Hematopoietic multipotent progenitor cell treated with erythropoietin and hydrocortisone succinate and interleukin-3 and kit ligand, for 6 days (in vitro differentiated cells): ENCODE results near the gene TNFAIP3.
"Not testable (repeated sequence)": the region's sequence is repeated elsewhere in the genome, so short reads cannot be mapped to it uniquely, and the experiment has no call there.

Experiments used
- DNase-seq: peaks from one replicate; pipeline ENCODE4 v3.0.0-alpha.2; 2015

Gene TNFAIP3

DNA sequence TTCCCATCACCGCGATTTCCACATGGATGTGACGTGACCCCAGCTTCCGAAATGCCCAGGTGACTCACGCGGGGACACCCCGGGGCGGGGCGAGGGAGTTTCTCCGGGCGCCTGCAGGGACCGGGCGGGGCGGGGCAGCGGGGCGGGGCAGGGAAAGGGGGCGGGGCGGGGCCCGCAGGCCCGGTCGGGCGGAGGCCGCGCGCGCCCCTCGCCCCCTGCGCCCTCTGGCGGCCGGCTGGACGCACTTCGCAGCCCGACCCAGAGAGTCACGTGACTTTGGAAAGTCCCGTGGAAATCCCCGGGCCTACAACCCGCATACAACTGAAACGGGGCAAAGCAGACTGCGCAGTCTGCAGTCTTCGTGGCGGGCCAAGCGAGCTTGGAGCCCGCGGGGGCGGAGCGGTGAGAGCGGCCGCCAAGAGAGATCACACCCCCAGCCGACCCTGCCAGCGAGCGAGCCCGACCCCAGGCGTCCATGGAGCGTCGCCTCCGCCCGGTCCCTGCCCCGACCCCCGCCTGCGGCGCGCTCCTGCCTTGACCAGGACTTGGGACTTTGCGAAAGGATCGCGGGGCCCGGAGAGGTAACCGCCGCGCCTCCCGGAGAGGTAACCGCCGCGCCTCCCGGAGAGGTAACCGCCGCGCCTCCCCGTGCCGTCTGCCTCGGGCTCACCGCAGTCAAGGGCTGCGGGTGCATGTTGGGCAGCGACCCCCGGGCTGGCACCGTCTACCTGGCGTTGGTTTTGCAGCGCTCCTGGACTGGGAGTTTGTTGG, at the start of gene TNFAIP3:
Gene TNFAIP3 (plus strand): TSS at position 346 of the 771 bp plus-strand sequence. CDS start 3,969 bp downstream, outside the sequence.
- DNase-seq, result peak; percentile 92

- no peak for DNase-seq
These were observed 48.6 kb upstream of the TNFAIP3 start for GRCh38 chr6:137818440-137818839.

GRCh38 chr6:137819740-137820139, 47.3 kb upstream of the TNFAIP3 start:
- no peak for DNase-seq

DNA sequence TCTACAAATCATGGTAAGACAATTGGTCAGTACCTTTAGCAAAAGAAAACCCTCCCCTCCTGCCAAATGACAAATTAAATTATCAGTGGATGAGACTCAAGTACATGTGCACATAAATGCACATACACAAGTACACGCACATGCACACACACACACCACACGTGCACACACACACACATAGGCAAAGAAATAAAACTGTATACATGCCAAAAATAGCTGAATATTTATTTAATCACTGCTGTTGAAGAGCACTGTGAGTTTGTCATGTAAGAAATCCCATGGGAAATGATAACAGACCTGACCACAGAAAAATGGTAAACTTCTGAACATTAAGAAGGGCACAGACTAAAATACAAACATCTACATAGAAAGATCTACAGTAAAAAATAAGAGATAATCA, 46.6 kb upstream of the TNFAIP3 start:
- no peak for DNase-seq

DNA sequence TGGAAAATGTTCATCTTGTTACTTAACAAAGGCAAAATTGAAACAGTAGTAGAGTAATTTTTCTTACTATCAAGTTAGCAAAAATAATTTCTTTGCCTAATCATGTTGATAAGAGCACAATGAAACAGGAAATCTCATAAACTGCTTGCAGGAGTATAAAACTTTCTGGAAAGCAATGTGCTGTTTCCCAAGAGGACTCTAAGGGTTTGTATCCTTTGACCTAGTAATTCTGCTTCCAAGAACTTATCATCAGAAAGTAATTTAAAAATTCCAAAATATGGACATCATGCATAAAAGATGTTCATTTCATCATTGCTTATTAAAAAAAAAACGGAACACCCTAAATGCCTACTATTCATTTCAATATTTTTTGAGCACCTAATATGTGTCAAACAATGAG, 46.1 kb upstream of the TNFAIP3 start:
- DNase-seq, result no peak

DNA sequence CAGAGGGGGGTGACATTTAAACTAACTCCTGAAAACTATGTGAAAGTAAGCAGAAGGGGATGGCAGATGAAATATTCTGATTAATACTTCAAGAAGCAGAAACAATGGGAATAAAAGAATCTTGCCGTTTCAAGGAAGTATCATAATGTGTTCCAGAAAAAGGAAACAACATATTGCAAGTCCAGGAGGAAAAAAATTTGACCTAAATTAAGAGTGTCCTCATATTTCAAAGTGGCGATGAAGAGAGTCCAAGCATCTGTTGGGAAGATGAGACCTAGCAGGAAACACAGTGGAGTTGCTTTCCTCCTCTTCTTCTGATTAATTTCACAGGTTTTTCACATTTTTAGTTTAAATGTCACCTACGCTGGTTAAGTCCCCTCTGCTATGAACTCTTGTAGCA, 45.6 kb upstream of the TNFAIP3 start:
- DNase-seq, result no peak

GRCh38 chr6:137823826-137824555, 43.1 kb upstream of the TNFAIP3 start:
- peak; percentile 58 for DNase-seq

GRCh38 chr6:137824556-137824879, 42.5 kb upstream of the TNFAIP3 start:
- no peak for DNase-seq

GRCh38 chr6:137824896-137825295, 42.2 kb upstream of the TNFAIP3 start:
- no peak for DNase-seq

DNA sequence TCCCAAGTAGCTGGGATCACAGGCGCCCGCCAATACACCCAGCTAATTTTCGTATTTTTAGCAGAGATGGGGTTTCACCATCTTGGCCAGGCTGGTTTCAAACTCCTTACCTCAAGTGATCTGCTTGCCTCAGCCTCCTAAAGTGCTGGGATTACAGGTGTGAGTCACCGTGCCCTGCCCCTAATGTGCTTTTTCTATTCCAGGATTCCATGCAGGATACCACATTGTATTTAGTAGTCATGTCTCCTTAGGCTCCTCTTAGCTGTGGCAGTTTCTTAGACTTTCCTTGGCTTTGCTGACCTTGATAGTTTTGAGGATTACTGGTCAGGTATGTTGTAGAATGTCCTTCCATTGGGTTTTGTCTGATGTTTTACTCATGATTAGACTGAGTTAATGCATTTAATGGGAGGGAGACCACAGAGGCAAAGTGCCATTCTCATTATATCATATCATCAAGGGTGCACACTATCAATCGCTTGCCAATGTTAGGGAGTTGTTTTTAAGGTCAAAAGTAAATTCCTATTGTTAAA, 39.6 kb upstream of the TNFAIP3 start:
- DNase-seq, result no peak

DNA sequence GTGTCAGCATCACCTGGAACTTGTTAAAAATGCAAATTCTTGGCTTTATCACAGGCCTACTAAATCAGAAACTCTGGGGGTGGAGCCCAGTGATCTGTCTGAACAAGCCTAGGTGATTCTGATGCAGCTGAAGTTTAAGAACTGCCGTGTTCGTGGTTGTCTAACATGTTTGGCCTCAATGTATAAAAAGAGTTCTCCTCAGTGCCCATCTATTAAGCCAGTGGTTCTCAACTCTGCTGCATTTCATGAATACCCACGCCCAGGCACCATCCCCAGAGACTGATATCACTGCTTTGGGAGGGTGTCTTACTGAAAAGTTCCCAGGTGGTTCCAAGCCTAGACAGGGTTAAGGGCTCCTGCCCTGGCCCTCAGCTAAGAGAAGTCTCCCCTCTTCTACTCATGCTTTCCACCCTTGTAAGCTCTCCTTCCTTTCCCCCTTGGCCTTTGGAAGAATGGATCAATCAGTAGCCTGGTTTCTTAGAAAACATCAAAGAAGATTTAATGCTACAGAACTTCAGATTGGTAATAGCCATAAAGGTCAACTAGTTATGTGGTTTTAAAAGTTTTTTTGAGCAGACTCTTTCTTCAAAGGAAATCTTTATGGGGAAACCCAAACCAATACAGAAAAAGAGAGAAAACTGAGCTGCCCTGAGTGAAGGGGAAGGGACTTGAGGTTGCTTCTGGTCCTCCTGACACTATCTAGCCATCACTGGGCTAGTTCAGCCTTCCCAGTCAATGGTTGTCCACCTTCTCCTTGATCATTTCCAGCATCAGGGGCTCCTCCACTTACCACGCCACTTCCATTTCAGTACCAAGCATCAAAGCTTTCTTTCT, 38.9 kb upstream of the TNFAIP3 start:
- no peak for DNase-seq

DNA sequence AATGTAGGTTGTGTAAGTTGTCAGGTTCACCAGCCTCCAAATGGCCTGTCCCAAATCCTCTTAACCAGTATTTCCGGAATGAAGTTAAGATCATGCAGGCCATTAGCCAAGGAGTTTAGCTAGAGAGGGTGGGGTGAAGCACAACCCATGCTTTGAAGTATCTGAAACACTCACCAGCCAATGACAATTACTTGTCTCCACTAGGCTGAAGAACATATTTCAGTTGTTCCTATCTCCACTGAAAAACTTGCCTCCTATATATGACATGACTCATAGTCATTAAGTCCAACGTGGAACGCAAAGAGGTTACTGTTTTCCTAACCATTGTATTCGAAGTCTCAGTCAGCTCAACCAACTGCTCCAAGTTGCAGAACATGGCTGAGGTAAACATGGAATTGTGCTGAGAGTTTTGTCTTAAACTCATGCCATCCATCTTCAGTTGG, 37.4 kb upstream of the TNFAIP3 start:
- DNase-seq, result no peak

DNA sequence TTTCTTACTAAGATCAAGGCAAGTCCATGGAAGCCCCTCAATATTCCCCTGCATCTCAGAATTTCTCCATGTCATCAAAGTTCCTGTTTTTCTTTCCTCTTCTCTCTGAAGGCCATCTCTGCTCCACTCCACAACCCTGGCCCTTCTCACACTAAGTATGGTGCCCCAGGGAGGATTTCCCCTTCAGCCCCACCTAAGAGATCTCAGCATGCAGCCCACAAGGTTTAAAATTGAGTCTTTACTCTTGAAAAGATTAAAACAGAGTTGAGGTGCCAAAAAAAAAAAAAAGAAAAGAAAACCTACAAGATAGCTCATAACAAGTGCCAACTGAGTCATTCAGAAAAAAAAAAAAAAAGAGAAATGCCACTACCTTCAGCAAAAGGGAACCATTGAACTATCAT, 36.5 kb upstream of the TNFAIP3 start:
- DNase-seq, result no peak

DNA sequence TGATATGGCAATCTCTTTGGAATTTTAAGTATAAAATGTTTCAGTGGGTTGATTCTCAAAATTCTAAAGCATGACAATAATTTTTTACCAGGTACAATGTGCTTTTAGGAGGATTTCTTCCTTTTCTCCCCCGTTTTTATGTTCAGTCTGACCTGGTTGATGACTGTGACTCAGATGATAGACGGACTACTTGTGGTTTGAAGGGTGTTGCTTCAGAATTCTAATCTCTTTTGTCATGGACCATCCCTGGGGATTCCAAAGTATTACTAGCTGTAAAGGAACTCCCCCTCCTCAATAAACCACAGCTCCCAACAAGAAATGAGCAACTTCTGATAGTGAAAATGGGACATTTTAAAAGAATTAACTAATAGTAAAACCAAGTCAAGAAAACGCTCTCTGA, 34.9 kb upstream of the TNFAIP3 start:
- DNase-seq, result no peak

DNA sequence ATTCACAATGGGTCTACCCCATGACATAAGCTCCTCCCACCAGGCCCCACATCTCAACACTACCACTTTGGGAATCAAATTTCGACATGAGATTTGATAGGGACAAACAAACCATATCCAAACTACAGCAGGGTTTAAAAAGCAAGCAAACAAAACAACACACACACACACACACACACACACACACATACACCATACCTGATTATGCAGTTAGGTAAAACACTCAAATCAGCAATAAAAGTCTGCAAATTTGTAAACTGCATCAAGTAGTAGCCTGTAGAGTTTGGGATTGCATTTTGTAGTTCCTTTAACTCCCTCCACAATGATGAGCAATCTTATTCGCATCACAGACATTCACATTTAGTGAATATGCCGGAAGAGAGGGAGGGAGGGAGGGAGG, 32.6 kb upstream of the TNFAIP3 start:
- DNase-seq, result no peak

GRCh38 chr6:137836788-137837187, 30.3 kb upstream of the TNFAIP3 start:
- no peak for DNase-seq

DNA sequence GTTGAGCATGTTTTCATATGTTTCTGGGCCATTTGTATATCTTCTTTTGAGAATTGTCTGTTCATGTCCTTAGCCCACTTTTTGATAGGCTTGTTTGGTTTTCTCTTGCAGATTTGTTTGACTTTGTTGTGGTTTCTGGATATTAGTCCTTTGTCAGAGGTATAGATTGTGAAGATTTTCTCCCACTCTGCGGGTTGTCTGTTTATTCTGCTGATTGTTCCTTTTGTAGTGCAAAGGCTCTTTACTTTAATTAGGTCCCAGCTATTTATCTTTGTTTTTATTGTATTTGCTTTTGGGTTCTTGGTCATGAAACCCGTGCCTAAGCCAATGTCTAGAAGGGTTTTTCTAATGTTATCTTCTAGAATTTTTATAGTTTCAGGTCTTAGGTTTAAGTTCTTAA, 29.0 kb upstream of the TNFAIP3 start:
- DNase-seq, result not testable (repeated sequence)

GRCh38 chr6:137838597-137838996, 28.5 kb upstream of the TNFAIP3 start:
- not testable (repeated sequence) for DNase-seq

GRCh38 chr6:137839076-137839475, 28.0 kb upstream of the TNFAIP3 start:
- DNase-seq, result no peak

DNA sequence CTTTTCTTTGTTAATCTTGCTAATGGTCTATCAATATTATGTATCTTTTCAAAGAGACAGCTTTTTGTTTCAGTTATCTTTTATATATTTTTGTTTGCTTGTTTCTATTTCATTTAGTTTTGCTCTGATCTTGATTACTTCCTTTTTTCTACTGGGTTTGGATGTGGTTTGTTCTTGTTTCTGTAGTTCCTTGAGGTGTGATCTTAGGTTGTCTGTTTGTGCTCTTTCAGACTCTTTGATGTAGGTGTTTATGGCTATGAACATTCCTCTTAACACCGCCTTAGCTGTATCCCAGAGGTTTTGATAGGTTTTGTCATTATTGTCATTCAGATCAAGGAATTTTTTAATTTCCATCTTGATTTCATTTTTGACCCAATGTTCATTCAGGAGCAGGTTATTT, 26.8 kb upstream of the TNFAIP3 start:
- no peak for DNase-seq

DNA sequence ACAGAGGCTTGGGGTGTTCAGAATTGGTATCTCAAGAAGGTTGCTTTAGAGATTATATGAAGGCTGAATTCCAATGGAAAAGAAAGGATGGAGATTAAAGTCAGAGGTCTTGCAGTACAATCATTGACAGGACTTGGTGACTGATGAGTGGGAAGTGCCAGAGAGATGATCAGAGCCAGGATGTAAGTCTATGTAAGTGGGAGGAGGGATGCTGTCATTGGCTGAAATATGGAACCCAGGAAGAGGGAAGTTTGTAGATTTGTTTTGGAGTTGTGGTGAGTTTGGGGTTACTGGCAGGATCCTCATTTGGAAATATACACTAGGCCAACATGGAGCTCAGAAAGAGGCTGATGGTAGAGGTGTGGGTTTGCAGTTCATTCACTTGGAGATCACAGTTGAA, 23.8 kb upstream of the TNFAIP3 start:
- DNase-seq, result no peak

DNA sequence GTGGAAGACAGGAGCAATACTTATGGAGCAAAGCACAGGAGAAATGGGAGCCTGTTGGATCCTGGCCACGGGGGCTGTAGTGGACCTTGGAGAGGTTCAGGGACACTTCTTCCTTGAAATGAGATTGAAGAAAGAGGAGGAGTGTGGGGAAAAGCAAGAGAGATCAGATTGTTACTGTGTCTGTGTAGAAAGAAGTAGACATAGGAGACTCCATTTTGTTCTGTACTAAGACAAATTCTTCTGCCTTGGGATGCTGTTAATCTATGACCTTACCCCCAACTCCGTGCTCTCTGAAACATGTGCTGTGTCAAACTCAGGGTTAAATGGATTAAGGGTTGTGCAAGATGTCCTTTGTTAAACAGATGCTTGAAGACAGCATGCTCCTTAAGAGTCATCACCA, 22.7 kb upstream of the TNFAIP3 start:
- DNase-seq, result not testable (repeated sequence)

GRCh38 chr6:137844773-137845172, 22.3 kb upstream of the TNFAIP3 start:
- not testable (repeated sequence) for DNase-seq
